ENCODE measurements around the gene COL1A2.
A peak's percentile ranks its signal among the peaks of the same experiment; 100 is the strongest.

The COL1A2 gene

GRCh38 chr7:94384315-94384714, 10.4 kb upstream of the COL1A2 start:
- DNase-seq (ENCODE audit: low spot score): no peak

- no peak for DNase-seq (ENCODE audit: low spot score)
Measured at GRCh38 chr7:94386416-94386815, 8.3 kb upstream of the COL1A2 start.

- DNase-seq (ENCODE audit: low spot score): no peak
Measured at GRCh38 chr7:94388540-94388939, 6.2 kb upstream of the COL1A2 start.

GRCh38 chr7:94389381-94389780, 5.3 kb upstream of the COL1A2 start:
- no peak for DNase-seq (ENCODE audit: low spot score)

GRCh38 chr7:94391726-94392392, 2.8 kb upstream of the COL1A2 start:
- no peak for DNase-seq (ENCODE audit: low spot score)

GRCh38 chr7:94392393-94392786, 2.3 kb upstream of the COL1A2 start:
- no peak for DNase-seq (ENCODE audit: low spot score)

- no peak for DNase-seq (ENCODE audit: low spot score)
Measured at GRCh38 chr7:94393246-94394108, 1.2 kb upstream of the COL1A2 start.

GRCh38 chr7:94394109-94394436, 622 bp upstream of the COL1A2 start:
- DNase-seq (ENCODE audit: low spot score): no peak

GRCh38 chr7:94395141-94396036, 694 bp downstream of the COL1A2 start:
- peak; percentile 33 for DNase-seq (ENCODE audit: low spot score)

- no peak for DNase-seq (ENCODE audit: low spot score)
Measured at GRCh38 chr7:94396037-94396431, 1.3 kb downstream of the COL1A2 start.

- no peak for DNase-seq (ENCODE audit: low spot score)
Measured at GRCh38 chr7:94396596-94396995, 1.9 kb downstream of the COL1A2 start.

- no peak for DNase-seq (ENCODE audit: low spot score)
Measured at GRCh38 chr7:94397722-94398121, 3.0 kb downstream of the COL1A2 start.

- DNase-seq (ENCODE audit: low spot score): no peak
Measured at GRCh38 chr7:94398841-94399240, 4.1 kb downstream of the COL1A2 start.

- DNase-seq (ENCODE audit: low spot score): no peak
Measured at GRCh38 chr7:94400022-94400421, 5.3 kb downstream of the COL1A2 start.

- DNase-seq (ENCODE audit: low spot score): no peak
Measured at GRCh38 chr7:94400643-94401427, 6.1 kb downstream of the COL1A2 start.

- DNase-seq (ENCODE audit: low spot score): no peak
Measured at GRCh38 chr7:94401428-94401814, 6.7 kb downstream of the COL1A2 start.

GRCh38 chr7:94403546-94403945, 8.9 kb downstream of the COL1A2 start:
- DNase-seq (ENCODE audit: low spot score): no peak

GRCh38 chr7:94405506-94405905, 10.8 kb downstream of the COL1A2 start:
- no peak for DNase-seq (ENCODE audit: low spot score)

GRCh38 chr7:94406696-94407095, 12.0 kb downstream of the COL1A2 start:
- no peak for DNase-seq (ENCODE audit: low spot score)

- DNase-seq (ENCODE audit: low spot score): no peak
Measured at GRCh38 chr7:94409200-94409948, 14.7 kb downstream of the COL1A2 start.

Measured in putamen (tissue), 1 donor.